GM04504 (cell line): ENCODE measurements around the gene COL24A1.
"Not testable (repeated sequence)": the region's sequence is repeated elsewhere in the genome, so short reads cannot be mapped to it uniquely, and the experiment has no call there.

Source experiments
- DNase-seq: peaks from one replicate; pipeline ENCODE4 v3.0.0-alpha.2; 2012; ENCODE audit warnings: low read depth

Gene COL24A1

DNA sequence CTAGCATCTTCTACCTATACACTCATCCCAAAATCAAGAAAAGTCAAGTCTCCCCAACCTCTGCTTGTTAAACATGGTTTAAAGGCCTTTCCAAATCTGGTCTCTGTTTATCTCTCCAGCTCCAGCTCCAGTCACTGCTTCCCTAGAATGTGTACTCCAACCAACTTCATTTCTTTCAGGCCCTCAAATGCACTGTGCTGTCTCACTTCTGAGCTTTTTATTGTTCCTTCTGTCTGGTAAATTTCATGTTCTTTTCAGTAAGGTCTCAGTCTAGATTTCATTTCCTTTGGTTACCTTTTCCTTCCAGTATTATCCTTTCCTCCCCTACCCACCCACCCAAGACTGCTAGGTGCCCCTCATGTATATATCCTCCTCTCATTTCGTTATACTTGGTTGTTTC lies 3.7 kb downstream of the COL24A1 start:
- no peak for DNase-seq

DNA sequence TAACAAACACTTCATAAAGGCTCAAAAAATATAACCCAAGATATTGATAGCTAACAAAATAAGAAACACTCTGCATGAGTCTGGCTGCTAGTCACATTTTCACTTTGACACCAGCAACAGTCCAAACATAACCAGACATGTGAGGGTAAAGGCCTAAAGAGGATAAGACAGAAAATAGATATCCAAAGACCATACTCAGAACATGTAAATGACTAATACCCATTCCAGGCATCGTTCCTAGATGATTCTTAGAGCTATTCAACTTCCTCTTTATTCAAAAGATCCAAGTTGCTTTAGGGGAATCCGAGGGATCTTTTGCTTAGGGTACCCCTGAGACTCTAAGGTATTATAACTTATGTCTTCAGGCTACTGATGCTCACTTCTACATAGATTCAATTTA lies 5.1 kb downstream of the COL24A1 start:
- no peak for DNase-seq

DNA sequence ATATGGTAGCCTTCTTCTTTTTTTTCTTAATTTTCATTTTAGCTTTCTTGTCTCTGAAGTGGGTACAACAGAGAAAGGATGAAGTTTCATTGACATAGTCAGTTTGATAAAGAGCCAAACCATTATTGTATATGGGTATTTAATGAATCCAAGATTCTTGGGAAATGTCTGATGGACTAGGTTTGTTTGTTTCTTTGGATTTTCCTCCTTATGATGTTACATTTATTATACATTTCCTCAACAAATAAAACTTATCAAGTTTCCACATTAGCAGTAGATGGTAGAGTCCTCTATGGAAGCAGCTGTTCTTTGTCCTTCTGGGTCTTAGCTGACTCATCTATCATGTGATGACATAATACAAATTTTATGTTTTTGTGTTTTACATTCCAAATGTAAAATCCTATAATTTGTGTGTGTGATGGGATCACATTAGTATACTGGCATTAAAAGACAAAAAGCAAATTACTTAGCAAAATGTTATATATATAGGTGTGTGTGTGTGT lies 6.0 kb downstream of the COL24A1 start:
- DNase-seq: no peak

DNA sequence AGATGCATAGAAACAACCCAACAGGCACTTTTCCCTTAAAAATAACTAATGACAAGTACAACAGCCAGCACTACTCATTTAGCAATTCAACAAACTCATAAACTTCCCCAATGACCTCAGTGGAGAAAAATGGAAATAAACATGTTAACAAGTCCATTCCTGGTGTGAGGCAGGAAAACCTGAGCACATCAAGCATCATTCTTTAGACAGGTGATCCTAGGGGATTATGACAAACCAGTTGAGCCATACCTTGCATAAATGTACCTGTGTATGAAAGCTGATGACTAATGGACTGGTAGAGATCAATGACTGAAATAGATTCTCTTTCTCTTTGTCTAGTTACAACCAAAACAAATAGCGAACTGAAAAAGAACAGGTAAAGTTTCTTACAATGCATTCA lies 7.0 kb downstream of the COL24A1 start:
- no peak for DNase-seq

DNA sequence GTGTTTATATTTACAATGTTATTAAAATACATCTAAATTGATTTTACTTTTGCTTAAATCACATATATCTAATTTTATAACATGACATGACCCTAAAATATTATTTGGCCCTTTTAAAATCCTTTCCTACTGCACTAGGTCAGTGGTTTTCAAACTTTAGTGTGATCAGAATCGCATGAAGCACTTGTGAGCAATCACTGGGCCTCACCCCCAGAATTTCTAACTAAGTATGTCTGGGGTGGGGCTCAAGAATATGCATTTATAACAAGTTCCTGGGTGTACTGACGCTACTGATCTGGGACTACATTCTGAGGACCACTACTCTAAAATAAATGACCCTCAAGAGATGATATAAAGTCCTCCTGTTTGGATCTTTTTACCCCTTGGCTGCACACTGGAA lies 8.8 kb downstream of the COL24A1 start:
- DNase-seq: no peak

DNA sequence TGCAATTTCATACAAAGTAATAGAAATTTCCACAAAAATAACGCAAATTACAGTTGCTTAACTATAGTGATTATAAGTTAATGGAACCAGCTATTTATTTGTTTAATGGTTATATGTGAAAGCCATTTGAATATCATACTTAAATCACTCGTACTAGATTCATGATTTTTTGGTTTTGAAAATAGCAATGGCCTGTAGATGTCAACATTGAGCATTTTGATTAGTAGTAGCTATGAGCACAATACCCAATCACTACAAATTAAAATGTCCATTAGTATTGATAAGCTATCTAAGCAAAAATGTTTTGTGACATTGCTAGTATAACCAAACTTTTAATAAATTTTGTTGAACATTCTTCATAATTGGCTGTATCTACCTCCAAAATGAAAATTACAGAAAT lies 10.0 kb downstream of the COL24A1 start:
- no peak for DNase-seq

DNA sequence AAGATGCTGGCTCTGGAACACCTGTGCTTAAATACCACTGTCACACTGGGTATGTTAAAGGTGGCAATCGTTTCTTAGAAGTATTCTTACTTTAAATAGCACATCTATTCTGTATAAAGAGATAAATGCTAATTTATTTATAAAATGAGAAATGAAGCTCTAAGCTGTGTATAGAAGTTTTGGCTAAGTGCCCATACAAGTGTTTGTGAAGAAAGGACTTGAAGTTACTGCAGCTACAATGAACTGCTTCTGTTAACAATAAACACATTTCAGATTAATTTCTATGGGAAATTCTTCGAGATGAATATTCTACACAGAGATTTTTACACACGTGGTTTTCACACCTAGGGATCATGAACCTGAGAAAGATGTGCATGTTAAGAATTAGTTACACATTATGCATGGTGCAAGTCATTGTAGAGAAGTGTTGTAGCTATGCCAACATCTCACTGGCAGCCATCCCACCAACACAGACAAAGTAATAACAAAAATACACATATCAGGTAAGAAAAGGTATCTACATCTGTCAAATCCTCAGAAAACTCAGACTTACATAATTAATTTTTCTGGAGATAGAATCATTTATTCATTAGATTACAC lies 16.2 kb downstream of the COL24A1 start:
- DNase-seq: no peak

DNA sequence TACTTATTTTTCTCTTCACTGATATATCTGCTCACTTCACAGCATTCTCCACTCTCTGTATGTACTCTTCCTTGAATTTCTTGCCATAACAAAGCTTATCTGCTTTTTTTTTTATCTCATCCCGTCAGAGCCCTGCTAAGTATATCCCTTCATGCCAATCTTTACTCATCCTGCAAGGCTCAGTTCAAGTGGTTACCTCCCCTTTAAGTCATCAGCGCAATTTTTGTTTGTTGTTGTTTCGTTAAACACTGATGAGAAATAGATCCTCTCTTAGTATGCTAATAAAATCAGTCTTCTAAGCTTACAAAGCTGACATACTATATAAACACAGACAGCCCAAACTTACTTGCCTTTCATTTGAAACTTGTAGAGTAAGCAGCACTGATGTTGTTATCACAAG lies 17.8 kb downstream of the COL24A1 start:
- DNase-seq: no peak

DNA sequence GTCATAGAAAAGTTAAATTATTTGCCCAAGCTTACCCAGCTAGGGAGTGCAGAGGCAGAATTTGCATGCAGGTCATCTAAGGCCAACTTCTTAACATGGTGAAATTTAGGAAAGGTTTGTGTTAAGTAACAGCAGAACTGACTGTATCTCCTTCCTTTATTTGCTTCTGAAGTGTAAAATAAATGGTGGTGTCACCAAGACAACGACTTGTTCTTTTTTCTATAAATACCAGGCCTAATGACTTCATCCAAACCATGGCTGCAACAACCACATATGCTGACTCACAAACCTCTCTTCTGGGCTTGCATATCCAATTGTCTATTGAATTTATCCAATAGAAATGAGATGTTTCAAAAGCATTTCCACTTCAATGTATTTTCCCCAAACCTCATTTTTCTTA lies 19.1 kb downstream of the COL24A1 start:
- peak; percentile 58 for DNase-seq

DNA sequence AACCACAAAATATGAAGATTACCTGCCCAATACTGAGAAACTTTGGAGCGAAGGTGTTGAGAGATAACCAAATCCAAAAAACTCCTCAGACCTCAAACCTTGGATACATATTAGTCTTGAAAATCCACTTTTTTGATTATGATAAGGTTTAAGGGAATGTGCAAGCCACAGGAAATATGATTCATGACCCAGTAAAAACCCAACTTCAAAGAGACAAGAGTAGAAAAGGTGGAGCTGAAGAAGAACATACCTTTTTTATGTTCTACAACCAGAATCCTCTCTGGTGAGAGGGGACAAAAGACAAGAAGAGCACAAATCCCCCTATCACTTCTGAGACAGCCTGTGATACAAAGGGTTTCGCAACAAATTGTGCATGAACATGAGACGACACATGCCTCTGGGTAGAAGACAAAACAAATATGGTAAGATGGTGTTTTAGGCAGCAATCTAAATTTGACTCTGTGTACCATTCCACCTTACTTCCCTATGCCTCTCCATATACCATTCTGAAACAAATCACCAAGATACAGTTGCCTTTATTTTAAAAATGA lies 37.3 kb downstream of the COL24A1 start:
- no peak for DNase-seq

DNA sequence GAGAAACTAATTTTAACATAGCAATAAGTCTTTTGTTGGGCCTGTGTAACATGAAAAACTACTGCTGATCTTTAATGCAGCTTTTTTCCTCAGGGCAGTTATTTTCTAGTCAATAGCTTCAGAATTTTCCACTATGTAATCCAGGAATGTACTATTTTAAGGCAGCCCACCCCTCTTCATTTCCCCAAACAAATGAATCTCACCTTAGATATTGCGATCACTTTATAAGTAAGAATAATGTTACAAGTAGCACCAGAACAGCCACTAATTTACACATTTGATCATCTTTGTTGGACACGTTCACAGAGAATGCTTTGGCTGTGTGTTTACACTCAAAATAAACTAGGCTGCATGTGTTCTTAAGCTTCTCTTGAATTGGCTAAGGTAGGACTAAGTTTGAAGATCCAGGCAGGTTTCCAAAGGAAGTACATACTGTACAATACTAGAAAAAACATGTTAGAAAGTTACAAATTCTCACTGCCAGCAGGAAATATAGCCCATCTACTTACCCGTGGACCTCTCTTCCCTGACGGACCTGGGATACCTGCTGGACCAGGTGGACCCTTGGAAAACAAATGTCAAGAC lies 41.7 kb downstream of the COL24A1 start:
- no peak for DNase-seq

DNA sequence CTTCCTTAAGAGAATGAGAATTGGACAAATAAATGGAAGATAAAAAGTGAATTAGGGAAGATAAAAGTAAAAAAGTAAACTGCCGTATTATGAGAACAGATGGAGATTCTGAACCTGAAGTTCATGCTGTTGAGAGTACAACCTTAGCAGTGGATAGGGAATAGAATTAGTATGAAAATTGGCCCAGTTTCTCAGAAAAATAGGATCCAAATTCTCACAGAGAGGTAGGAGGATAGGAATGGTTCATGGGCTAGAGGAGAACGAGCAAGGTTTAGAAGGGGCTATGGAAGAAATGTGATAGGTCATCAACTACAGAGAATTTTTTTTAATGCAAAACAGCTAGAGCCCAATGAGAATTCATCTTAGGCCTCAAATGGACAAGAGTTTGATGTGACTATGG lies 42.3 kb downstream of the COL24A1 start:
- DNase-seq: no peak

DNA sequence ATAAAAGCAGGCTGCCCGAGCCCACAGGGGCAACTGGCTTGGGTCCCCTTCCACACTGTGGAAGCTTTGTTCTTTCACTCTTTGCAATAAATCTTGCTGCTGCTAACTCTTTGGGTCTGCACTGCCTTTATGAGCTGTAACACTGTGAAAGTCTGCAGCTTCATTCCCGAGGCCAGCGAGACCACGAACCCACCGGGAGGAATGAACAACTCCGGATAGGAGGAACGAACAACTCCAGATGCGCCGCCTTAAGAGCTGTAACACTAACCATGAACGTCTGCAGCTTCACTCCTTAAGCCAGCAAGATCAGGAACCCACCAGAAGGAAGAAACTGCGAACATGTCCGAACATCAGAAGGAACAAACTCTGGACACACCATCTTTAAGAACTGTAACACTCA lies 45.0 kb downstream of the COL24A1 start:
- DNase-seq: not testable (repeated sequence)

DNA sequence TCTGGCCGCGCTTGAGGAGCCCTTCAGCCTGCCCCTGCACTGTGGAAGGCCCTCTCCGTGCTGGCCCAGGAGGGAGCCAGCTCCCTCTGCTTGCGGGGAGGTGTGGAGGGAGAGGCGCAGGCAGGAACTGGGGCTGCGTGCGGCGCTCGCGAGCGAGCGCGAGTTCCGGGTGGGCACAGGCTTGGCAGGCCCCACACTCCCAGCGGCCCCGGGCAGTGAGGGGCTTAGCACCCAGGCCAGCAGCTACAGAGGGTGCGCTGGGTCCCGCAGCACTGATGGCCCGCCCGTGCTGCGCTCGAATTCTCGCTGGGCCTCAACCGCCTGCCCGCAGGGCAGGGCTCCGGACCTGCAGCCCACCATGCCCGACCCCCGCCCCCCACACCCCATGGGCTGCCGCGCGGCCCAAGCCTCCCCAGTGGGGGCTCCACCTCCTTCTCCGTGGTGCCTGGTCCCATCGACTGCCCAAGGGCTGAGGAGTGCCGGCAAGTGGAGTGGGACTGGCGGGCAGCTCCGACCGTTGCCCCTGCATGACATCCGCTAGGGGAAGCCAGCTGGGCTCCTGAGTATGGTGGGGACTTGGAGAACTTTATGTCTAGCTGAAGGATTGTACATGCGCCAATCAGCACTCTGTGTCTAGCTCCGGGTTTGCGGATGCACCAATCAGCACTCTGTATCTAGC lies 46.0 kb downstream of the COL24A1 start:
- DNase-seq: no peak

DNA sequence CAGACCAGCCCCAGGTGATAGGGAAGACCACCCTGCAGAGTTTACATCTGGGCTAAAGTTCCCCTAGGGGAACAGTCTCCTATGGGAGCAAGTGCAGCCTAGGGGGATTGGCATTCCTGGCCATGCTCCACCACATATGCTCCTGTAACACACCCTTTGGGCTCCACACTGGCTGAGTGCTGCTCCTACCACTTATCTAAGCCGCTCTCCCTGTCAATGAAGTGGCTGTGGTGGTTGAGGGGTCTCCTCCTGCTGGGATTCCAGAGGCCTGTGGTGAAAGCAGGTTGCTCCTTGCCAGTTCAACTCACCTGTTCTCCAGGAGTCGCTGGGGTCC lies 51.1 kb downstream of the COL24A1 start:
- no peak for DNase-seq

DNA sequence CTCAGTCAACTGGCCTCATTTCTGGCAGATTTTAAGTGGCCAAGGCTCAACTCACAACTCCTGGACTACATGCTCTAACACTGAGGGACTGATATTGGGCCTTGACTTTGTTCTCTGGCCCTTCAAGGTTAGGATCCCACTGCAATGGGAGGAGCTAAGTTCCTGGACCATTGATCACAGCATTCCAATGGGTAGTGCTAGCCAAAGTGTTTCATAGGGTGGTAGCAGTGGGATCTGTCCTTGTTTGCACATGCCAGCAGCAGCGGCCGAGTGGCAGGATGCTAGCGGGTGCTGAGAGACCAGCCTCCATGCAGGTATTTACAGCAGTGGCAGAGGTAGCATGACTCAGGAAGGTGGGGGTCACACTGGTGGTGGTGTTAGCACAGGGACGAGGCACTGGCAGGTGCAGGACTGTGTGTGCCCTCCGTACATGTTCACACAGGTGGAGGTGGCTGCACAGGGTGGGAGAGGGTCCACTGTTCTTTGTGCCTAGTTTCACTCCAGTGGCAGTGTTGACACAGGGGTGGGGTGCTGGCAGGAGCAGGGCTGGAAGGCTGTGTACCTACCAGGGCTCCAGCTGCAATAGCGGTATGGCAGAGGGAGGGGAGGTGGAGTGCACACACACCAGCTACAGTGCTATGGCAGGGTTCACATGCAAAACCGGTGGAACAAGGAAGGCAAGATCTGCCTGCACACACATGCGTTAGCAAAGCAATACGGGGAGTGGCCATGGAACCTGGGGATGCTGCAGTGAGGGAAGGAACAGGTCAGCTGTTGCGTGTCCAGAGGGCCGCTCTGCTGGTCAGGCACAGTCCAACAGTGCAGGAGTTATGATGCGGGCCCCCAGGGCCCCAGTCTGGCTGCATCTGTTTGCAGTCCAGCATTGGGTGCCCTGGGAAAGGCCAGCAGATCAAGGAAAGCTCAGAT lies 51.7 kb downstream of the COL24A1 start:
- no peak for DNase-seq

DNA sequence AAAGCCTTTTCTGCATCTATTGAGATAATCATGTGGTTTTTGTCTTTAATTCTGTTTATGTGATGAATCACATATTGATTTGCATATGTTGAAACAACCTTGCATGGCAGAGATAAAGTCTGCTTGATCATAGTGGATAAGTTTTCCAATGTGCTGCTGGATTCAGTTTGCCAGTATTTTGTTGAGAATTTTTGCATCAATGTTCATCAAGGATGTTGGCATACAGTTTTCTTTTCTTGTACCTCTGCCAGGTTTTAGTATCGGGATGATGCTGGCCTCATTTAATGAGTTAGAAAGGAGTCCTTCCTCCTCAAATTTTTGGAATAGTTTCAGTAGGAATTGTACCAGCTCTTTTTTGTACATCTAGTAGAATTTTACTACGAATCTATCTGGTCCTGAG lies 55.0 kb downstream of the COL24A1 start:
- no peak for DNase-seq

DNA sequence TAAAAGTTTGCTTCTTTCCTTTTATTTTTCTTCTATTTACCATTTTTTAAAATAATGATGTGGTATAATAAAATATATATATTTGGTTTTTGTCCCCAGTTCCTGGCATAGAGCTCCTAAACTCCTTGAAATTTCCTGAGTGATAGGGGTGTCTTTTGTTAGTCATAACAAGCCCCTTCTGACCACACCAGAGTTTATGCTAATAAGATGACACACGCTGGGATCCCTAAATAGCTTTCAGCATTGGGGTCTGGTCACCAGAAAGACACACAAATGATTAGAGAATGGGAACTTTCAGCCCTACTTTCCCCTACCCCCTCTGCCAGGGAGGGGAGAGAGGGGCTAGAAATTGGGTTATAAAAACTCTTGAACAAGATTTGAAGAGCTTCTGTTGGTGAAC lies 56.2 kb downstream of the COL24A1 start:
- DNase-seq: no peak

DNA sequence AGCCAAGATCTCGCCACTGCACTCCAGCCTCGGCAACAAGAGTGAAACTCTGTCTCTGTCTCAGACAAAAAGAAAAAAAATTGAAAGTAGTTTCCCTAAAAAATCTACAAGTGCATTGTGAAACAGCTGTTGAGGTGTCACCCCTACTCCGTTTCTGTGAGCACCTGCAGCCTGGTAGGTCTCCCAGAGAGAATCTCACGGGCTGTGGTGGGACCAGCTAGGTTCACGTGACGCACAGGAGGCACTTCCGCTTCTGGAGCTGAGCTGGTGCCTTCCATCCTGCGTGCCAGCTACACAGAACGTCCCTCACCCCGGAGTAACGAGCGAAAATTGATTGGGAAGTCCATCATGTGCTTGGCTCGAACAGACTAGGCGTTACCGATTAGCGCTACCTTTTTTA lies 66.8 kb downstream of the COL24A1 start:
- no peak for DNase-seq

DNA sequence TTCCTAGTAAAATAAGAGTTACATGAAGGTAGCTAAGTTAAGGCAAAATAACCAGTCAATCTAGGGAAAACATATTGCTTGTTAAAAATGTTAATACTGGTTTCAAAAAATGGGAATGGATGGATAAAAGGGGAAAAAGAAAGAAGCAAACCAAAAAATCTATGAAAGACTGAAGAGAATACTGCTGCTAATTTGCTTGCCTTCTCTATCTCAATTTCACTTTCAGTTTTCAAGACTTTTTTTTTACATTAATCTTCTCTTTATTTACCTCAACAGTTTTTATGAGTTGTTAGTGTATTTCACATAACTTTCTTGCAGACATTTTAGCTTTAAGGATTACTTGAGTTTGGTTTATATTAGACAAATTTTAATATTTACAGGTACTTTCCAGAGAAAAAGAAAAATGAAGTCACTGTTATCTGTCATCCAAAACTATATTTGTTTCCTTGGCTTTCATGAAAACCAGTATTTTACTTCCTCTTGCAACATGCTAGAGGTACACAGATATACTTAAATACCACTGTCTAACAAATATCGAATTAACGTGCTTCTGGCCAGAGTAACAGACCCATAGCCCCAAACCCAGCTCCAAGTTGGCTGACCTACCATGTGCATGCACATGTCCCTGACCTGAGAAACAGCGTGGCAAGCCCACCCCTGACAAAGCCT lies 70.7 kb downstream of the COL24A1 start:
- no peak for DNase-seq

DNA sequence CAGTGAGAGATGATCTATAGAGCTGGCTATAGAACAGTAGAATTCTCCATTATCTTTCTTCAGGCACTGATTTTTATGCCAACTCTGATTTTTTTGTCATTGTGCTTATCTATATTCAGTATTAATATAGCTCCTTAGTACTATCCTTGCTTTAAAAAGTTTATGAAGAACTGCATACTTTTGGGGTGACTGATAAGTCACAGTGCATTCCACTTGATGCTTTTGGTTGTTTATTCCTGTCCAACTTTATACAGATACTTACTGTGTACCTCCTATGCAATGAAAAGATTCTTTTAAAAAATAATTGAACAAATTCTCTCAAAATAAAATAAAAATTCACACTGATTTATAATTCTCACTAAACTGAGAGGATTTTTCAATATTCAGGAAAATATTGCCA lies 71.6 kb downstream of the COL24A1 start:
- no peak for DNase-seq

DNA sequence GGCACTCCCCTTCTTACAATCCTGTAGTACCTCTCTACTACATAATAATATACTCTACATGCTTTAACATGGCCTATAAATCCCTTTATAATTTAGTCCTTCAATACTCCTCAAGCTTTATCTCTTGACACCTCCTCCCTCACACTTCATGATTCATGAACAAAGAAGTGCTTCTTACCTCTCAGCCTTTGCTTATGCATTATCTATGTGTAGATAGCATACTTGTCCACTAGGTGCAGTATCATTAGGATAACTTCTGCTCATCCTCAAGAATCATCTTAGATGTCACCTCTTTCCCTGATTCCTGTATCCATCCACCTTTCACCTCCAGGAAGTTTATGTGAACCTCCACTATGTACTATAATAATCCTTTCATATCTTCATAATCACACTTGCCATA lies 74.4 kb downstream of the COL24A1 start:
- no peak for DNase-seq
